GM12878 (cell line): Measurements from ENCODE around the gene TAS2R10.

ENCODE experiments used
- CEBPZ ChIP-seq: fragments of 150-350 bp; IDR thresholded peaks from 2 replicates; pipeline ENCODE4 v1.6.1; 2016; ENCODE audit warnings: low read depth, low read length
- CHD4 ChIP-seq: fragments of 200-600 bp; sonication (generic); IDR thresholded peaks from 2 replicates; pipeline ENCODE4 v1.6.1; 2016; ENCODE audit warnings: mild to moderate bottlenecking
- FOS ChIP-seq: IDR thresholded peaks from 3 replicates; pipeline ENCODE4 v1.6.1; 2011; ENCODE audit warnings: borderline replicate concordance; ENCODE audit not compliant: insufficient read length; ENCODE audit errors: extremely low read depth
- MYC ChIP-seq: IDR thresholded peaks from 2 replicates; pipeline ENCODE4 v1.6.1; 2011; ENCODE audit warnings: mild to moderate bottlenecking, low read length, moderate library complexity, inconsistent platforms; ENCODE audit not compliant: insufficient read depth, insufficient replicate concordance, insufficient read length, severe bottlenecking
- NFXL1 ChIP-seq: fragments of 450-650 bp; IDR thresholded peaks from 2 replicates; pipeline ENCODE4 v1.6.1; 2017; ENCODE audit warnings: antibody characterized with exemption, mild to moderate bottlenecking, borderline replicate concordance
- POLR2AphosphoS5 ChIP-seq: IDR thresholded peaks from 2 replicates; pipeline ENCODE4 v1.6.1; 2011; ENCODE audit warnings: mild to moderate bottlenecking, low read length, inconsistent platforms
- USF2 ChIP-seq: IDR thresholded peaks from 2 replicates; pipeline ENCODE4 v1.6.1; 2011; ENCODE audit warnings: low read depth, low read length, improper control_type of control experiment, borderline replicate concordance

- TF ChIP-seq FOS (no peak), USF2 (no peak), CEBPZ (no peak), NFXL1 (no peak), MYC (no peak), POLR2AphosphoS5 (no peak), CHD4 (no peak)
Observed at GRCh38 chr12:10847744-10848143, 21.6 kb upstream of the TAS2R10 start.
